Measurements from ENCODE around the gene NPSR1.

DNA sequence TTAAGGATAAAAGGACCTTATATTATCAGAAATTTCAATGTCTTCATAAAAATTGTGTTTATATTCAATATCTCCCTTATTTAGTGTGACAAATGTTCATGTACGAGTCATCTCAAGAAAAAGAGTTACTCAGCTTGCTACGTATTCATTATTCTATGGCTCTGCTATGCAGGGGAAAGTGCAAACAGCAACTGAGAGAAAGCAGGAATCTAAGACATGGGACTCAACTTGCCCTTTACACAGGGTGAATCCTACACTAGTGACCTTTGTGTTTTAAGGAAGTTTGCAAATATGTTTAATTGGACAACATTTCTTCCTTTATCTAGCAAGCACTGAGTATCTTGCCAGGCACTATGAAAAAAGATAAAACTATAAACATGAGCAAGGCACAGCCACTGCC lies 104.7 kb downstream of the NPSR1 start:
- TF ChIP-seq, protein P1, sequence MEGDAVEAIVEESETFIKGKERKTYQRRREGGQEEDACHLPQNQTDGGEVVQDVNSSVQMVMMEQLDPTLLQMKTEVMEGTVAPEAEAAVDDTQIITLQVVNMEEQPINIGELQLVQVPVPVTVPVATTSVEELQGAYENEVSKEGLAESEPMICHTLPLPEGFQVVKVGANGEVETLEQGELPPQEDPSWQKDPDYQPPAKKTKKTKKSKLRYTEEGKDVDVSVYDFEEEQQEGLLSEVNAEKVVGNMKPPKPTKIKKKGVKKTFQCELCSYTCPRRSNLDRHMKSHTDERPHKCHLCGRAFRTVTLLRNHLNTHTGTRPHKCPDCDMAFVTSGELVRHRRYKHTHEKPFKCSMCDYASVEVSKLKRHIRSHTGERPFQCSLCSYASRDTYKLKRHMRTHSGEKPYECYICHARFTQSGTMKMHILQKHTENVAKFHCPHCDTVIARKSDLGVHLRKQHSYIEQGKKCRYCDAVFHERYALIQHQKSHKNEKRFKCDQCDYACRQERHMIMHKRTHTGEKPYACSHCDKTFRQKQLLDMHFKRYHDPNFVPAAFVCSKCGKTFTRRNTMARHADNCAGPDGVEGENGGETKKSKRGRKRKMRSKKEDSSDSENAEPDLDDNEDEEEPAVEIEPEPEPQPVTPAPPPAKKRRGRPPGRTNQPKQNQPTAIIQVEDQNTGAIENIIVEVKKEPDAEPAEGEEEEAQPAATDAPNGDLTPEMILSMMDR (IDR thresholded peaks at IDR 0.05) = no peak
- TF ChIP-seq POLR2A (IDR thresholded peaks at IDR 0.05) = no peak

Data from body of pancreas (tissue), 4 donors.